Pericardium fibroblast (primary cell): ENCODE data around the gene TEX29. TPM values are rescaled to one million over a fixed set of nuclear protein-coding genes. Genes with fewer than 3 reads are reported as not detected.

Experiments used
- total RNA-seq: library from RNA; depleted of rRNA; stranded (reverse); fragments of >200 nt; gene quantifications from 2 replicates; pipeline ENCODE4 v1.2.3, GENCODE V29; 2015

The TEX29 gene
- total RNA-seq = not detected in 2 replicates

GRCh38 chr13:111319998-111320911, at the start of gene TEX29:
TSS of gene TEX29 (plus strand) at chr13:111320642. CDS start at chr13:111320891, 249 bp downstream.

Other genes with a start within 250 kb of the TEX29 start
- gene ARHGEF7, start 205.3 kb upstream of the TEX29 start, total RNA-seq = 30.6 and 32.9 TPM in 2 replicates